Mesothelial cell of epicardium (in vitro differentiated cells): ENCODE data around the gene LSP1. TPM values are rescaled to one million over a fixed set of nuclear protein-coding genes. Genes with fewer than 3 reads are reported as not detected.
"Not testable (repeated sequence)": the region's sequence is repeated elsewhere in the genome, so short reads cannot be mapped to it uniquely, and the experiment has no call there.

Experiments used
- DNase-seq, 2 experiments: peaks; one replicate each; pipeline ENCODE4 v3.0.0; 2021; ENCODE audit warnings: low spot score in 2 of 2; ENCODE audit not compliant: unreplicated experiment in 2 of 2
- H3K27ac Mint-ChIP-seq: 2 replicates; pipeline ENCODE4 v1.8.0; 2021; ENCODE audit warnings: mixed read lengths
- H3K27me3 Mint-ChIP-seq: 2 replicates; pipeline ENCODE4 v1.8.0; 2021; ENCODE audit warnings: low read depth, mixed read lengths
- H3K36me3 Mint-ChIP-seq: 2 replicates; pipeline ENCODE4 v1.8.0; 2021; ENCODE audit warnings: mixed read lengths
- H3K4me1 Mint-ChIP-seq: 2 replicates; pipeline ENCODE4 v1.8.0; 2021; ENCODE audit warnings: mixed read lengths
- H3K4me3 Mint-ChIP-seq: 2 replicates; pipeline ENCODE4 v1.8.0; 2021; ENCODE audit warnings: mild to moderate bottlenecking, moderate library complexity, mixed read lengths
- H3K9me3 Mint-ChIP-seq: 2 replicates; pipeline ENCODE4 v1.8.0; 2021; ENCODE audit warnings: mixed read lengths
- microRNA-seq: library from miRNA; unstranded; fragments of <30 nt; microRNA quantifications from one replicate; pipeline ENCODE4 v1.2.0, GENCODE V29; 2021; ENCODE audit warnings: inconsistent platforms, mixed read lengths
- total RNA-seq: library from RNA; stranded (reverse); gene quantifications from 3 replicates; pipeline ENCODE4 v1.2.1, GENCODE V29; 2021
- TF ChIP-seq, protein P1 (sequence below): fragments of 200-600 bp; sonication (generic); IDR thresholded peaks from one replicate; pipeline ENCODE4 v1.5.0; 2021; ENCODE audit warnings: antibody characterized with exemption; ENCODE audit not compliant: unreplicated experiment

LSP1 gene
- total RNA-seq, 1 donor from 2014 or later = 4.9 TPM

DNA sequence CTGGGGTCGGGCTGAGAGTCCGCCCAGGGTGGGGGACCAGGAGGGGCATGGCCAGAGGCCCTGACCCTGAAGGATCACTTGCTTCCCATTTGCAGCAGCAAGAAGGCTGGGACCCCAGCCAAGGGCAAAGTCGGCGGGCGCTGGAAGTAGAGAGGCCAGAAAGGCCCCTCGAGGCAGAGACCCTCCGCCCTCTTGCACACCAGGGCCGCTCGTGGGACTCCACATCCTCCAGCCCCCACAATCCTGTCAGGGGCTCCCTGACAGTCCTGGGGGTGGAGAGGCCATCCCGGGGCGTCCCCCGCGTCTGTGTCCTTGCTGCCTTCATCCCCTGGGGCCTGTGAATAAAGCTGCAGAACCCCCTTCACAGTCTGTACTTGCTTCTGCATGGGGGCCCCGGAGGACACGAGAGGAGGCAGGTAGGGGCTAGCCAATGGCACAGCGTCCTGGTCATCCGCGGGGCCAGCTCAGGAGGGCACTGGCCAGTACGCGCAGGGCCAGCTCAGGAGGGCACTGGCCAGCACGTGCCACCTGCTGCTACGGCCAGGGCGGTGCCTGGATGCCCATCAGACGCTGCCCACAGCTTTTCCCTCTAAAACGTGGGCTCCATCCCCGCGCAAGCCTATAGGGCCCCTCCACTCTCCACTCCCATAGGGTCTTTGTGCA lies 85.6 kb downstream of the LSP1 start:
- Mint-ChIP-seq H3K27ac (peak overlapping the region; percentile 97), H3K27me3 (no peaks in the 10 kb centered on the region), H3K4me3 (no peak overlapping the region), H3K36me3 (no peaks in the 10 kb centered on the region), H3K9me3 (no peaks in the 10 kb centered on the region), H3K4me1 (peaks cover 34% of the 10 kb centered on the region)
- TF ChIP-seq, protein P1, sequence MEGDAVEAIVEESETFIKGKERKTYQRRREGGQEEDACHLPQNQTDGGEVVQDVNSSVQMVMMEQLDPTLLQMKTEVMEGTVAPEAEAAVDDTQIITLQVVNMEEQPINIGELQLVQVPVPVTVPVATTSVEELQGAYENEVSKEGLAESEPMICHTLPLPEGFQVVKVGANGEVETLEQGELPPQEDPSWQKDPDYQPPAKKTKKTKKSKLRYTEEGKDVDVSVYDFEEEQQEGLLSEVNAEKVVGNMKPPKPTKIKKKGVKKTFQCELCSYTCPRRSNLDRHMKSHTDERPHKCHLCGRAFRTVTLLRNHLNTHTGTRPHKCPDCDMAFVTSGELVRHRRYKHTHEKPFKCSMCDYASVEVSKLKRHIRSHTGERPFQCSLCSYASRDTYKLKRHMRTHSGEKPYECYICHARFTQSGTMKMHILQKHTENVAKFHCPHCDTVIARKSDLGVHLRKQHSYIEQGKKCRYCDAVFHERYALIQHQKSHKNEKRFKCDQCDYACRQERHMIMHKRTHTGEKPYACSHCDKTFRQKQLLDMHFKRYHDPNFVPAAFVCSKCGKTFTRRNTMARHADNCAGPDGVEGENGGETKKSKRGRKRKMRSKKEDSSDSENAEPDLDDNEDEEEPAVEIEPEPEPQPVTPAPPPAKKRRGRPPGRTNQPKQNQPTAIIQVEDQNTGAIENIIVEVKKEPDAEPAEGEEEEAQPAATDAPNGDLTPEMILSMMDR = no peak
- peak; percentile 16 to 41 for DNase-seq

DNA sequence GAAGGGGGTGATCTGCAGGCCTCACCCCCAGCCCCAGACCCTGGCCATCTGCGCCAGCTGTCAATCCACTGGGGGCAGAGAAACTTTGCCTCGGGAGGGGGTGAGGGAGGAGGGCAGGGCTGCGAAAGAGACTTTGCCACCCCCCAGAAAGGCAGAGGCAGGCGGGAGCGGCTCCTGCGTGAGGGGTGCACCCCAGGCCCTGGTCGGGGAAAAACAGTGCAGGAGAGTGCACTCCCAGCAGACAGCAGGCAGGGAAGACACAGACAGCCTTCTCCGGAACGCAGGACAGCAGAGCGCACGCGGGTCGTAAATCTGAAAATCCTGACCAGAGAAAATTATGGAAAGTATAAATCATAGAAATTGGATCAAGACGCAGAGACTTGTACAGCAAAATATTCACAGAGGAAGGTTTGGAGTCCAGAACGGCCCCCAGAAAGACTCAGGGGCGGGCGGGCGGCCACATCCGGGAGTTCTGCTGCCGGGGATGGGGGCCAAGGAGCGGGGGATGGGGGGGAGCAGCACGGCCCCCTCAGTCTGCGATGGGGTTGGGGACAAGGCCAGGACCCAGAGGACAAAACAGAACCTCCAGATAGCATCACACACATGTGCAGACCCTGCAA lies 86.2 kb downstream of the LSP1 start:
- Mint-ChIP-seq H3K27ac (peak overlapping the region; percentile 97), H3K9me3 (no peaks in the 10 kb centered on the region), H3K36me3 (no peaks in the 10 kb centered on the region), H3K4me1 (peaks cover 38% of the 10 kb centered on the region), H3K4me3 (peak overlapping the region; percentile 30), H3K27me3 (no peaks in the 10 kb centered on the region)
- TF ChIP-seq, protein P1 = no peak
- DNase-seq = peak; percentile 18 to 43

DNA sequence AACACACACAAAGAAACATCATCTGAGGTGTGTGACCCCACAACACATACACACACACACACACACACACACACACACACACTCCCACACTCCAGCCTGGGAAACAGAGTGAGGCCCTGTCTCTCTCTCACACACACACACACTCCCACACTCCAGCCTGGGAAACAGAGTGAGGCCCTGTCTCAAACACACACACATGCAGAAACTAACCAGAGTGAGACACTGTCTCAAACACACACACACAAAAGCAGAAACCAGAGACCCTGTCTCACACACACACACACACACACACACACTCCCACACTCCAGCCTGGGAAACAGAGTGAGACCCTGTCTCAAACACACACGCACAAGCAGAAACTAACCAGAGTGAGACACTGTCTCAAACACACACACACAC lies 86.9 kb downstream of the LSP1 start:
- DNase-seq, H3K27me3 Mint-ChIP-seq, H3K4me3 Mint-ChIP-seq, H3K9me3 Mint-ChIP-seq, H3K36me3 Mint-ChIP-seq: not testable (repeated sequence)
- Mint-ChIP-seq H3K27ac (peak overlapping the region; percentile 96), H3K4me1 (peaks cover 38% of the 10 kb centered on the region)

Small RNA genes lying within 50 kb of the gene (microRNA-seq; reads per million reads assigned to microRNA genes)
- gene MIR4298 = not detected
- not detected for gene MIR7847

Other genes starting within 250 kb of the LSP1 start
- not detected in 3 replicates for gene KRTAP5-3, start 244.6 kb upstream of the LSP1 start, total RNA-seq
- gene KRTAP5-4, start 230.9 kb upstream of the LSP1 start, total RNA-seq = not detected in 3 replicates
- gene KRTAP5-5, start 223.3 kb upstream of the LSP1 start, total RNA-seq = not detected in 3 replicates
- gene KRTAP5-6, start 155.9 kb upstream of the LSP1 start, total RNA-seq = not detected in 3 replicates
- 2.2 to 2.8 TPM (median 2.7 TPM) in 3 replicates for gene IFITM10, start 102.5 kb upstream of the LSP1 start, total RNA-seq
- 139 to 142 TPM (median 140 TPM) in 3 replicates for gene CTSD, start 89.2 kb upstream of the LSP1 start, total RNA-seq
- 1.2 to 2.1 TPM (median 1.9 TPM) in 3 replicates for gene SYT8, start 18.1 kb upstream of the LSP1 start, total RNA-seq
- gene TNNI2, start 14.1 kb upstream of the LSP1 start, total RNA-seq = 0.59 to 1.3 TPM in 2 of 3 replicates, not detected in the other
- gene PRR33, start 38.8 kb downstream of the LSP1 start, total RNA-seq = not detected in 3 replicates
- gene TNNT3, start 66.6 kb downstream of the LSP1 start, total RNA-seq = 15.2 to 19.0 TPM (median 18.0 TPM) in 3 replicates
- 37.7 to 40.3 TPM (median 39.4 TPM) in 3 replicates for gene MRPL23, start 94.2 kb downstream of the LSP1 start, total RNA-seq
- gene H19, start 144.8 kb downstream of the LSP1 start, total RNA-seq = 13,899 to 14,658 TPM (median 14,601 TPM) in 3 replicates